Vagina (tissue), 2 donors: ENCODE results near the gene SAMD10. TPM values are rescaled to one million over a fixed set of nuclear protein-coding genes. Genes with fewer than 3 reads are reported as not detected.

ENCODE experiments used
- DNase-seq, 2 donors: peaks; one replicate each; pipeline ENCODE4 v3.0.0-alpha.2; 2017; ENCODE audit errors: extremely low spot score in 2 of 2
- H3K27ac ChIP-seq: fragments of 200-600 bp; sonication (generic); one replicate; pipeline ENCODE4 v1.5.1; 2019
- H3K27me3 ChIP-seq: fragments of 200-600 bp; sonication (generic); one replicate; pipeline ENCODE4 v1.5.1; 2019
- H3K36me3 ChIP-seq, 2 donors: fragments of 200-600 bp; sonication (generic); one replicate each; pipeline ENCODE4 v1.5.1; 2017 to 2019
- H3K4me1 ChIP-seq: fragments of 200-600 bp; sonication (generic); one replicate; pipeline ENCODE4 v1.5.1; 2019
- H3K4me3 ChIP-seq, 2 donors: fragments of 200-600 bp; sonication (generic); 1 replicate in 1 of 2; 2 replicates in 1 of 2; pipeline ENCODE4 v1.5.1; 2016 to 2019
- H3K9me3 ChIP-seq: fragments of 200-600 bp; sonication (generic); one replicate; pipeline ENCODE4 v1.5.1; 2019
- CTCF ChIP-seq, 3 experiments: fragments of 450-650 bp in 2 of 3; fragments of 200-600 bp in 1 of 3; sonication (generic) in 1 of 3; IDR thresholded peaks; one replicate each; pipeline ENCODE4 v1.5.1; 2017 to 2019; ENCODE audit warnings: antibody characterized with exemption in 3 of 3, mild to moderate bottlenecking in 2 of 3, moderate library complexity in 2 of 3
- POLR2A ChIP-seq, 2 donors: fragments of 450-650 bp; IDR thresholded peaks; one replicate each; pipeline ENCODE4 v1.6.1; 2017; ENCODE audit warnings: antibody characterized with exemption in 2 of 2, mild to moderate bottlenecking in 2 of 2, moderate library complexity in 2 of 2
- POLR2AphosphoS5 ChIP-seq, 2 donors: sonication (generic); formaldehyde crosslinking; IDR thresholded peaks; one replicate each; pipeline ENCODE4 v1.9.0; 2017; ENCODE audit warnings: antibody characterized with exemption in 2 of 2, mild to moderate bottlenecking in 2 of 2, low read depth in 1 of 2; ENCODE audit not compliant: insufficient read depth in 1 of 2
- intact Hi-C: fragments of 100-400 bp; cut with DNase I; formaldehyde crosslinking; loops from one replicate; pipeline ENCODE4 v1.15.1; 2023
- total RNA-seq: library from RNA; depleted of rRNA; stranded (reverse); fragments of >200 nt; gene quantifications from one replicate; pipeline ENCODE4 v1.2.3, GENCODE V29; 2016

The SAMD10 gene
- total RNA-seq, 1 donor from 2014 or later, result 11.8 TPM

DNA sequence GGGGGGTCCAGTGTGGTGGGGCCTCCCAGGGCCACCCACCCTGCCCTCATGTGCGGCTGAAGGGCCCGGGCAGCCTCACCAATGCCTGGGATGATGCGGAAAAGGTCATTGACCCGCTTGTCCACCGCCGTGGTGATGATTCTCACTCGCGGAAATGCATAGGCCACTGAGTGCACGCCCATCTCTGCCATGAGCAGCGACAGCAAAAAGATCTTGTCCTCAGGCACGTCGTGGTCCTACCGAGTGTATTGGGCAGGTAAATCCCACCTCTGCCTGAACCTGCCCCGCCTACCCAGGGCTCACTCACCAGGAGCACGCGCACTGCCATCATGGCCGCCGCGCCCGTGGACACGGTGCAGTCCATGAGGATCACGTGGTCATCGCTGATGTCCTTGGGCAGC lies 39.4 kb downstream of the SAMD10 start:
- Histone ChIP-seq H3K9me3 (no peaks in the 10 kb centered on the region), H3K27me3 (no peaks in the 10 kb centered on the region), H3K36me3 (peaks cover 0 to 58% of the 10 kb centered on the region in 2 donors), H3K27ac (no peak overlapping the region), H3K4me3 (no peak overlapping the region), H3K4me1 (peaks cover 26% of the 10 kb centered on the region)
- intact Hi-C loops, result no loop called here
- no peak for DNase-seq
- no peak for TF ChIP-seq CTCF (IDR thresholded peaks at IDR 0.05)
- no peak for TF ChIP-seq POLR2AphosphoS5 (IDR thresholded peaks at IDR 0.05; ENCODE audit: insufficient read depth in 1 of 2, low read depth in 1 of 2)
- no peak for TF ChIP-seq POLR2A (IDR thresholded peaks at IDR 0.05)

GRCh38 chr20:63939061-63939935 lies 40.1 kb downstream of the SAMD10 start:
- peaks cover 0 to 53% of the 10 kb centered on the region in 2 donors for H3K36me3 ChIP-seq
- H3K27ac ChIP-seq, result no peak overlapping the region
- intact Hi-C loops, result no loop called here
- no peaks in the 10 kb centered on the region for H3K9me3 ChIP-seq
- H3K4me3 ChIP-seq, result no peak overlapping the region
- H3K4me1 ChIP-seq, result peaks cover 26% of the 10 kb centered on the region
- no peak for DNase-seq
- no peaks in the 10 kb centered on the region for H3K27me3 ChIP-seq
- TF ChIP-seq CTCF (IDR thresholded peaks at IDR 0.05) (no peak), POLR2AphosphoS5 (IDR thresholded peaks at IDR 0.05; ENCODE audit: insufficient read depth in 1 of 2, low read depth in 1 of 2) (no peak), POLR2A (IDR thresholded peaks at IDR 0.05) (no peak)

- no peak overlapping the region for H3K4me3 ChIP-seq
- no peak for DNase-seq
- H3K4me1 ChIP-seq, result peaks cover 15% of the 10 kb centered on the region
- intact Hi-C loops, result no loop called here
- no peak overlapping the region for H3K27ac ChIP-seq
- peaks cover 0 to 38% of the 10 kb centered on the region in 2 donors for H3K36me3 ChIP-seq
- H3K27me3 ChIP-seq, result no peaks in the 10 kb centered on the region
- TF ChIP-seq POLR2A (IDR thresholded peaks at IDR 0.05) (no peak), CTCF (IDR thresholded peaks at IDR 0.05) (no peak), POLR2AphosphoS5 (IDR thresholded peaks at IDR 0.05; ENCODE audit: insufficient read depth in 1 of 2, low read depth in 1 of 2) (no peak)
- H3K9me3 ChIP-seq, result no peaks in the 10 kb centered on the region
Measured at GRCh38 chr20:63937596-63937995, 41.8 kb downstream of the SAMD10 start.

GRCh38 chr20:63935447-63935846 lies 44.0 kb downstream of the SAMD10 start:
- Histone ChIP-seq H3K4me3 (no peak overlapping the region), H3K27ac (no peak overlapping the region), H3K36me3 (peaks cover 0 to 46% of the 10 kb centered on the region in 2 donors), H3K27me3 (no peaks in the 10 kb centered on the region), H3K9me3 (no peaks in the 10 kb centered on the region), H3K4me1 (no peaks in the 10 kb centered on the region)
- TF ChIP-seq CTCF (IDR thresholded peaks at IDR 0.05) (no peak), POLR2A (IDR thresholded peaks at IDR 0.05) (no peak), POLR2AphosphoS5 (IDR thresholded peaks at IDR 0.05; ENCODE audit: insufficient read depth in 1 of 2, low read depth in 1 of 2) (no peak)
- intact Hi-C loops, result no loop called here
- DNase-seq, result no peak
